ENCODE measurements around the gene ABCG4.

DNA sequence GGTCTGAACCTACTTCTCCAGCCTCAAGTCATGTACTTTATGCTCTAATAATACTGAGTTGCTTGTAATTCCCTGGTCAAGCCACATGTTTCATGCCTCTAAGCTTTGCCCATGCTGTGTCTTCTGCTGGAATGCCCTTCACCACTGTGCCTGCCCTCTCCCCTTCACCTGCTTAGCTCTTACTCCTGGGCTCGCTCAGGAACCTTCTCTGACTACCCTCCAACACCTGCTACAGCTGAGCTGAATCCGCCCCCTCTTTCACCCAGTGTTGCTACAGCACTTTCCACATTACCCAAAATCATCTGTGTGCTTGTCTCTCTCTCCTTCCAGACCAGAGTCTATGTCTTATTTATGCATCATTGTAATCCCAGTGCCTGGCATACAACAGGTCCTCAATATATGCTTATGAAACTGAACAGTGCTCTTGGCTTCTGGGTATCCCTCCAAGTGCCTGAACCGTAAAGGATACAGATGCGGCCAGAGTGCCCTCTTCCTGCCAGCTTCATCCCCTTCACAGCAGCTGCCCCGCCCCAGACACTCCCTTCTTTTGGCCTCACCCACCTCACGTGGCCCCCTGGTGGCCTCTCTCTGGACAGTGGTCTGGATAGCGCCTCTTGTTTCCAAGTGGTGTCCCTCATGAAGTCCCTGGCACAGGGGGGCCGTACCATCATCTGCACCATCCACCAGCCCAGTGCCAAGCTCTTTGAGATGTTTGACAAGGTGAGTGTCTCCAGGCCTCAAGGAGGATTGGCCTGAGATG, 7.1 kb downstream of the ABCG4 start:
- TF ChIP-seq, protein P1, sequence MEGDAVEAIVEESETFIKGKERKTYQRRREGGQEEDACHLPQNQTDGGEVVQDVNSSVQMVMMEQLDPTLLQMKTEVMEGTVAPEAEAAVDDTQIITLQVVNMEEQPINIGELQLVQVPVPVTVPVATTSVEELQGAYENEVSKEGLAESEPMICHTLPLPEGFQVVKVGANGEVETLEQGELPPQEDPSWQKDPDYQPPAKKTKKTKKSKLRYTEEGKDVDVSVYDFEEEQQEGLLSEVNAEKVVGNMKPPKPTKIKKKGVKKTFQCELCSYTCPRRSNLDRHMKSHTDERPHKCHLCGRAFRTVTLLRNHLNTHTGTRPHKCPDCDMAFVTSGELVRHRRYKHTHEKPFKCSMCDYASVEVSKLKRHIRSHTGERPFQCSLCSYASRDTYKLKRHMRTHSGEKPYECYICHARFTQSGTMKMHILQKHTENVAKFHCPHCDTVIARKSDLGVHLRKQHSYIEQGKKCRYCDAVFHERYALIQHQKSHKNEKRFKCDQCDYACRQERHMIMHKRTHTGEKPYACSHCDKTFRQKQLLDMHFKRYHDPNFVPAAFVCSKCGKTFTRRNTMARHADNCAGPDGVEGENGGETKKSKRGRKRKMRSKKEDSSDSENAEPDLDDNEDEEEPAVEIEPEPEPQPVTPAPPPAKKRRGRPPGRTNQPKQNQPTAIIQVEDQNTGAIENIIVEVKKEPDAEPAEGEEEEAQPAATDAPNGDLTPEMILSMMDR (IDR thresholded peaks at IDR 0.05) = no peak
- TF ChIP-seq, protein P2, sequence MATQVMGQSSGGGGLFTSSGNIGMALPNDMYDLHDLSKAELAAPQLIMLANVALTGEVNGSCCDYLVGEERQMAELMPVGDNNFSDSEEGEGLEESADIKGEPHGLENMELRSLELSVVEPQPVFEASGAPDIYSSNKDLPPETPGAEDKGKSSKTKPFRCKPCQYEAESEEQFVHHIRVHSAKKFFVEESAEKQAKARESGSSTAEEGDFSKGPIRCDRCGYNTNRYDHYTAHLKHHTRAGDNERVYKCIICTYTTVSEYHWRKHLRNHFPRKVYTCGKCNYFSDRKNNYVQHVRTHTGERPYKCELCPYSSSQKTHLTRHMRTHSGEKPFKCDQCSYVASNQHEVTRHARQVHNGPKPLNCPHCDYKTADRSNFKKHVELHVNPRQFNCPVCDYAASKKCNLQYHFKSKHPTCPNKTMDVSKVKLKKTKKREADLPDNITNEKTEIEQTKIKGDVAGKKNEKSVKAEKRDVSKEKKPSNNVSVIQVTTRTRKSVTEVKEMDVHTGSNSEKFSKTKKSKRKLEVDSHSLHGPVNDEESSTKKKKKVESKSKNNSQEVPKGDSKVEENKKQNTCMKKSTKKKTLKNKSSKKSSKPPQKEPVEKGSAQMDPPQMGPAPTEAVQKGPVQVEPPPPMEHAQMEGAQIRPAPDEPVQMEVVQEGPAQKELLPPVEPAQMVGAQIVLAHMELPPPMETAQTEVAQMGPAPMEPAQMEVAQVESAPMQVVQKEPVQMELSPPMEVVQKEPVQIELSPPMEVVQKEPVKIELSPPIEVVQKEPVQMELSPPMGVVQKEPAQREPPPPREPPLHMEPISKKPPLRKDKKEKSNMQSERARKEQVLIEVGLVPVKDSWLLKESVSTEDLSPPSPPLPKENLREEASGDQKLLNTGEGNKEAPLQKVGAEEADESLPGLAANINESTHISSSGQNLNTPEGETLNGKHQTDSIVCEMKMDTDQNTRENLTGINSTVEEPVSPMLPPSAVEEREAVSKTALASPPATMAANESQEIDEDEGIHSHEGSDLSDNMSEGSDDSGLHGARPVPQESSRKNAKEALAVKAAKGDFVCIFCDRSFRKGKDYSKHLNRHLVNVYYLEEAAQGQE (IDR thresholded peaks at IDR 0.05; ENCODE audit: insufficient read depth in 1 of 2, low read depth in 2 of 2, low read length in 1 of 2) = no peak
- TF ChIP-seq POLR2AphosphoS5 (IDR thresholded peaks at IDR 0.05; ENCODE audit: low read depth, low read length) = no peak
- no peak for TF ChIP-seq TCF7L2 (IDR thresholded peaks at IDR 0.05; ENCODE audit: low read depth, low read length)
- TF ChIP-seq SIN3A (IDR thresholded peaks at IDR 0.05; ENCODE audit: borderline replicate concordance, insufficient read depth, low read depth, low read length) = no peak

Data from Panc1 (cell line).